Brain microvascular endothelial cell (primary cell): ENCODE measurements around the gene SHANK3.
A peak's percentile ranks its signal among the peaks of the same experiment; 100 is the strongest.
"Not testable (repeated sequence)": the region's sequence is repeated elsewhere in the genome, so short reads cannot be mapped to it uniquely, and the experiment has no call there.

Experiments used
- DNase-seq: peaks from one replicate; pipeline ENCODE4 v3.0.0-alpha.2; 2020
- H3K27ac ChIP-seq: fragments of 250-450 bp; sonication (Bioruptor Pico); 2 replicates; pipeline ENCODE4 v1.5.1; 2020; ENCODE audit warnings: mild to moderate bottlenecking, moderate library complexity
- H3K27me3 ChIP-seq: fragments of 250-450 bp; sonication (Bioruptor Pico); replicated peaks from 2 replicates; pipeline ENCODE4 v1.5.1; 2020; ENCODE audit warnings: mild to moderate bottlenecking
- H3K36me3 ChIP-seq: fragments of 250-450 bp; sonication (Bioruptor Pico); replicated peaks from 2 replicates; pipeline ENCODE4 v1.5.1; 2020; ENCODE audit warnings: mild to moderate bottlenecking
- H3K4me3 ChIP-seq: 2 replicates; pipeline ENCODE4 v1.5.1; 2011; ENCODE audit warnings: low read depth, mild to moderate bottlenecking, control low read depth, low read length, moderate library complexity
- in situ Hi-C: cut with HindIII; loops from 2 replicates; pipeline ENCODE4 v1.10.0; 2017; ENCODE audit warnings: low sequenced_read_pairs, low pct_ligation_motif_present
- TF ChIP-seq, protein P1 (sequence below): IDR thresholded peaks from 2 replicates; pipeline ENCODE4 v1.5.1; 2011; ENCODE audit warnings: low read depth, mild to moderate bottlenecking, moderate library complexity, low read length, control low read depth, inconsistent platforms; ENCODE audit errors: missing control alignments

The SHANK3 gene

DNA sequence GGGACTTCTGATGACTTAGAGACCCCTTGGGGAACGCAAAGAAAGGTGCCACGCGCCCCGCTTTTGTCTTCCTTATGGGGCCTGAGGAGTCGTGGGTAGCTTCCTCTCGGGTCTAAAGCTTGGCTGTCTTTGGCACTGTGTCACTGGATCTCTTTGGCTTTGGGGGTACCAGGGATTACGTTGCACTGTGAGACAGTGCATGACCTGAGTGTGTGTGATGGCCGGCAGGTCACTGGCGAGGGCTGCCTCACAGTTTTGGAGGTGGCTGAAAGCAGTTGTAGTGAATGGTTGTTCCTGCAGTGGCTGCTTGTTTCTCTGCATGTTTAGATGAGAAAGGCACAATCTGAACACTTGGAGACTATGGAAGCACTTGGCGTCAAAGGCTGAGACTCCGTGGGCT is 38.9 kb upstream of the SHANK3 start:
- Histone ChIP-seq H3K27ac (no peak overlapping the region), H3K4me3 (no peak overlapping the region), H3K36me3 (no peaks in the 10 kb centered on the region), H3K27me3 (no peaks in the 10 kb centered on the region)
- TF ChIP-seq, protein P1, sequence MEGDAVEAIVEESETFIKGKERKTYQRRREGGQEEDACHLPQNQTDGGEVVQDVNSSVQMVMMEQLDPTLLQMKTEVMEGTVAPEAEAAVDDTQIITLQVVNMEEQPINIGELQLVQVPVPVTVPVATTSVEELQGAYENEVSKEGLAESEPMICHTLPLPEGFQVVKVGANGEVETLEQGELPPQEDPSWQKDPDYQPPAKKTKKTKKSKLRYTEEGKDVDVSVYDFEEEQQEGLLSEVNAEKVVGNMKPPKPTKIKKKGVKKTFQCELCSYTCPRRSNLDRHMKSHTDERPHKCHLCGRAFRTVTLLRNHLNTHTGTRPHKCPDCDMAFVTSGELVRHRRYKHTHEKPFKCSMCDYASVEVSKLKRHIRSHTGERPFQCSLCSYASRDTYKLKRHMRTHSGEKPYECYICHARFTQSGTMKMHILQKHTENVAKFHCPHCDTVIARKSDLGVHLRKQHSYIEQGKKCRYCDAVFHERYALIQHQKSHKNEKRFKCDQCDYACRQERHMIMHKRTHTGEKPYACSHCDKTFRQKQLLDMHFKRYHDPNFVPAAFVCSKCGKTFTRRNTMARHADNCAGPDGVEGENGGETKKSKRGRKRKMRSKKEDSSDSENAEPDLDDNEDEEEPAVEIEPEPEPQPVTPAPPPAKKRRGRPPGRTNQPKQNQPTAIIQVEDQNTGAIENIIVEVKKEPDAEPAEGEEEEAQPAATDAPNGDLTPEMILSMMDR: no peak
- no peak for DNase-seq
- in situ Hi-C loops: no loop called here

DNA sequence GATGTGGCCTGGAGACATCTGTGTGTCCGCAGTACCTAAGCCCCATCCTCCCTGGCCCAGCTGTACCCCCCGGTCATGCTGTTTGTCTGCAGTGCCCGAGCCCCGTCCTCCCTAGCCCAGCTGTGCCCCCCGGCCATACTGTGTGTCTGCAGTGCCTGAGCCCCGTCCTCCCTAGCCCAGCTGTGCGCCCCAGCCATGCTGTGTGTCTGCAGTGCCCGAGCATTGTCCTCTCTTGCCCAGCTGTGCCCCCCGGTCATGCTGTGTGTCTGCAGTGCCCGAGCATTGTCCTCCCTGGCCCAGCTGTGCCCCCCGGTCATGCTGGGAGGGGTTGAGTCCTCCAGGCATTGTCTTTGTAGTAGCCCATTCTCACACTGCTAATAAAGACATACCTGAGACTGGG is 37.0 kb upstream of the SHANK3 start:
- Histone ChIP-seq H3K27me3 (no peaks in the 10 kb centered on the region), H3K27ac (no peak overlapping the region), H3K36me3 (no peaks in the 10 kb centered on the region), H3K4me3 (no peak overlapping the region)
- TF ChIP-seq, protein P1: no peak
- no peak for DNase-seq
- in situ Hi-C loops: no loop called here

DNA sequence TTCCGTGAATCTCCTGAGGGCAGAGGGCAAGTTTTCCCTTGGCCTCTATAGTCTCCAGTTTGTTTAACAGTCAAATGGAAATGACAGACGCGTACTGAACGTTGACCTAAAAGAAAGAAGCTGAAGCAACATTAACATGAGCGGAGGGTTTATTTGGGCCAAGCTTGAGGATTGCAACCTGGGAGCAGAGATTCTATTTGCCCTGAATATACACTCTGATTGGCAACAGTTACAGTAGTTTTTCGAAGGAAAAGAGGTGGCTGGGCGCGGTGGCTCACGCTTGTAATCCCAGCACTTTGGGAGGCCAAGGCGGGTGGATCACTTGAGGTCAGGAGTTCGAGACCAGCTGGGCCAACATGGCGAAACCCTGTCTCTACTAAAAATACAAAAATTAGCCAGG is 32.3 kb upstream of the SHANK3 start:
- H3K36me3 ChIP-seq, H3K4me3 ChIP-seq, DNase-seq, H3K27ac ChIP-seq, in situ Hi-C loops: not testable (repeated sequence)
- peaks cover 14% of the 10 kb centered on the region for H3K27me3 ChIP-seq

DNA sequence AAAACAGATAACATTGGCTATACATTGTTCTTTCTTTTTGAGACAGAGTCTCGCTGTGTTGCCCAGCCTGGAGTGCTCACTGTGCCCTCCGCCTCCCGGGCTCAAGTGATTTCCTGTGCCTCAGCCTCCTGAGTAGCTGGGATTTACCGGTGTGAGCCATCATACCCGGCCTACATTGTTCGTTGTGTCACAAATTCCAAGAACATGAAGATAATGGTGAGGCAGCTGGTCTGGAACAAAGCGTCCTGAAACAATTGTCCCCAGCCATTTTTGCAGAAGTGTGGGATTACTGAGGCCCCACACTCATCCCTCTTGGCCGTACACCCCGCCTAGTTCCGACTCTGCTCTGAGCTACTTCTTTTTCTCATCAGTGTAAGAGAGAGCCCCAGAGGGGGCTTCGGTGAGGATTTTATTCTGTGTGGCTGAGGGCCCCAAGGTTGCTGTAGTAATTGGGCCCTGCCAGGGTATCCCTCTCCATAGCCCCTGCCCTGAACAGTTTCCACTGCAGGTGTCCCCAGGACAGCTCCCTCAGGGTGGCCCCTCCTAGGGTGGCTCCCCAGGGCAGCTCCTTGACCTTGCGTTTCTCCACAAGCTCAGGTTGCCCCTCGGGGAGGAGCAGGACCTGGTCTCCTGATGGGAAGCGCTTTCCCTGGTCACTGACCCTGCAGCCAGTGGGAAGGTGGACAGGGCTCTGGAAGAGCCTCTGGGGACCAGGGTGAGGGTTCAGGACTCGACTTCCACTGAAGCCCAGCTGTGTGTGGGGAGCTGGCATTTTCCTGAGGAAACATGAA is 31.6 kb upstream of the SHANK3 start:
- Histone ChIP-seq H3K27me3 (peaks cover 14% of the 10 kb centered on the region), H3K27ac (no peak overlapping the region), H3K36me3 (no peaks in the 10 kb centered on the region), H3K4me3 (no peak overlapping the region)
- no peak for DNase-seq
- TF ChIP-seq, protein P1: no peak
- in situ Hi-C loops: no loop called here

DNA sequence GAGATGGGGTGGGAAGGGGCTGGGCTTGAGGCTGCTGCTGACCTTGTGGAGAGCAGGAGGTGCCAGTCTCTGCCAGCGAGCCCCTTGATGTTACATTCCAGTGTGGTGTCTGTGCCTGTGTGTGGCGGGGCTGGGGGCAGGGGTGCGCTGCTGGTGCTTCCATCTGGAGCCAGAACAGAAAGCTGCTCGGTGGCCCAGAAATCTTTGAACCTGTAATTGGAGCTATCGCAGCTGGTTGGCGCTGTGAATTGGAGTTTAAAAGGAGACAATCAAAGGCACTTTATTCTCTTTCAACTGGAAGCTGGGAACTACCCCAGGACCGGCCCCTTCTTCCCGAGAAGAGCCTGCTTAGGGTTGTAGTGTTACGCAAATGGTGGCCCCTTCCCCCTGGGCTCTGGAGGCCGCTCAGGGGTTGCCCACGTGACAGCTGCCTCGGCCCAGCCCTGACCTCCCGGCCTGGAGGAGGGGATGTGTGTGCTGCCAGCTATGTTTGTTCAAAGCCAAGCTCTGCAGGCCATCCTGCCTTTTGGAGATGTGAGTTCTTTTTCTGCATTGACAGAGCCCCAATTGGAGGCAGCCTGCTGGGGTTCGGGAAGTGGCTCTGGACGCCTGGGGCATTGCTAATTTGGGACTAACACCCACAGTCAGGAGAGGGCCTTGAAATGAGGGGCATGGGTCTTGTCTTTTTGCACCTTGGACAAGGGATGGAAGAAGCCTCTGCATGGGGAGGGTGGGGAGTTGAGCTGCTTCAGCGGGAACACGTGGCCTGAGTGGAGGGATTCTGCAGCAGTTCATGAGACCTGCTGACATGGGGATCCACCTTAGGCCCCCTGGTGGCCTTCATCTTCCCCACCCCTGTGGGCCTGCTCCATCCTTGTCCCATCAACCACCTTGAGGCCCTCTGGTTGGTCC is 30.7 kb upstream of the SHANK3 start:
- H3K36me3 ChIP-seq: no peaks in the 10 kb centered on the region
- no peak overlapping the region for H3K27ac ChIP-seq
- TF ChIP-seq, protein P1: peak; percentile 64
- DNase-seq: peak; percentile 16
- H3K27me3 ChIP-seq: peaks cover 14% of the 10 kb centered on the region
- no peak overlapping the region for H3K4me3 ChIP-seq
- in situ Hi-C loops: no loop called here

DNA sequence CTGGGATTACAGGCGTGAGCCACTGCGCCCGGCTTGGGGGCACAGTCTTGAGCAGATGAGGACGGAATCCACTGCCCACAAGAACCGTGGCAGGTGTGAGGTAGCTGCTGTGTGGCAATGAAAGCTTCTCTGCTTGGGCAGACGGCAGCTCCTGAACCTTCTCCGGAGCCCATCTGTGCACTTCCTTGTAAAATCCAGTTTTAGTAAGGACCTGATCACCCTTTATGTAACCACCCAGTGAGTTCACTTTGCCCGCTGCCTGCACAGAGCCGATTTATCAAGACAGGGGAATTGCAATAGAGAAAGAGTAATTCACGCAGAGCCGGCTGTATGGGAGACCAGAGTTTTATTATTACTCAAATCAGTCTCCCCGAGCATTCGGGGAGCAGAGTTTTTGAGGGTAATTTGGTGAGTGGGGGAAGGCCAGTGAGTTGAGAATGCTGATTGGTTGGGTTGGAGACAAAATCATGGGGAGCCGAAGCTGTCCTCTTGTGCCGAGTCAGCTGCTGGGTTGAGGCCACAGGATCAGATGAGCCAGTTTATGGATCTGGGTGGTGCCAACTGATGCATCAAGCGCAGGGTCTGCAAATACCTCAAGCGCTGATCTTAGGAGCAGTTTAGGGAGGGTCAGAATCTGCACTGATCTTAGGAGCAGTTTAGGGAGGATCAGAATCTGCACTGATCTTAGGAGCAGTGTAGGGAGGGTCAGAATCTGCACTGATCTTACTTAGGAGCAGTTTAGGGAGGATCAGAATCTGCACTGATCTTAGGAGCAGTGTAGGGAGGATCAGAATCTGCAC is 29.4 kb upstream of the SHANK3 start:
- H3K36me3 ChIP-seq, DNase-seq, in situ Hi-C loops, H3K27ac ChIP-seq, H3K4me3 ChIP-seq: not testable (repeated sequence)
- H3K27me3 ChIP-seq: peaks cover 14% of the 10 kb centered on the region

DNA sequence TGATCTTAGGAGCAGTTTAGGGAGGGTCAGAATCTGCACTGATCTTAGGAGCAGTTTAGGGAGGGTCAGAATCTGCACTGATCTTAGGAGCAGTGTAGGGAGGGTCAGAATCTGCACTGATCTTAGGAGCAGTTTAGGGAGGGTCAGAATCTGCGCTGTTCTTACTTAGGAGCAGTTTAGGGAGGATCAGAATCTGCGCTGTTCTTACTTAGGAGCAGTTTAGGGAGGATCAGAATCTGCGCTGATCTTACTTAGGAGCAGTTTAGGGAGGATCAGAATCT is 28.9 kb upstream of the SHANK3 start:
- DNase-seq, H3K27ac ChIP-seq, H3K4me3 ChIP-seq, H3K36me3 ChIP-seq, in situ Hi-C loops: not testable (repeated sequence)
- H3K27me3 ChIP-seq: peaks cover 14% of the 10 kb centered on the region
